AG20443 (cell line): ENCODE measurements around the gene R3HCC1L.
"Not testable (repeated sequence)": the region's sequence is repeated elsewhere in the genome, so short reads cannot be mapped to it uniquely, and the experiment has no call there.

Experiments
- DNase-seq: peaks from one replicate; pipeline ENCODE4 v3.0.0; 2012; ENCODE audit warnings: low spot score, mixed read lengths

R3HCC1L gene

DNA sequence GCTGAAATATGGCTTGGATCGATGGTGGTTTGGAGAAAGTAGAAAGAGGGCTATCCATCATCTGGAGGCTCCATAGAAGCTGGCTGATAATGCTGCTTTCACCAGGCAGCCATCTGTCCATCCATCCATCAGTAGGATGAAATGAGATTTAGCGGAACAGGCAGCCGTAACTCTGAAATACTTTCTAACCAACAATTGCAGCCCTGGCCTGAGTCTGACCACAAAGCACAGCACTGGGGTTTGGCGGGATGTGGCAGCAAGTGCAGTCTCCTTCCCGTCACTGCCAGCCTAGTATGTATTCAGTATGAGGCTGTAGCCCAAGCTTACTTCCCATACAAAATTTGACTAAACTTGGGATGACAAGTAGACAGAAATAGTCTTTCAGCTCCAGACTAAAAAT, 38.0 kb downstream of the R3HCC1L start:
- DNase-seq: peak; percentile 6

DNA sequence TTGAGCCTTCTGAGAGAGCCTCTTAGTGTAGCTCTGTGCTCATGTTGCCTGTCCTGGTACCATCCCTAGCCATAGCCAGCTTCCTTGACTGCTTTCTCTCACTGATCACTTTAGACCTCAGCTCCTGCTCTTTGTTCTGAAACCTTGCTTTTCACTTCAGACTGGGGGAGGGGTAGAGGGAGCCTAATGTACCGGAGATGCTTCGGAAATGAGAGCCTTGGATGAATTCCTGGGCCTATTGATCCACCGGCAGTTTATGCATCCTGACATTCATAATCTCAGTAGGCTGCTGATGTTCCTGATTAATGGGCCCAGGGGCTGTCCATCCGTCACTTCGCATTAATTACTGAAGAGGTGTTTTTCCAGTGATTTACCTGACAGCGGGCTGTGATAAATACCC, 38.8 kb downstream of the R3HCC1L start:
- no peak for DNase-seq

DNA sequence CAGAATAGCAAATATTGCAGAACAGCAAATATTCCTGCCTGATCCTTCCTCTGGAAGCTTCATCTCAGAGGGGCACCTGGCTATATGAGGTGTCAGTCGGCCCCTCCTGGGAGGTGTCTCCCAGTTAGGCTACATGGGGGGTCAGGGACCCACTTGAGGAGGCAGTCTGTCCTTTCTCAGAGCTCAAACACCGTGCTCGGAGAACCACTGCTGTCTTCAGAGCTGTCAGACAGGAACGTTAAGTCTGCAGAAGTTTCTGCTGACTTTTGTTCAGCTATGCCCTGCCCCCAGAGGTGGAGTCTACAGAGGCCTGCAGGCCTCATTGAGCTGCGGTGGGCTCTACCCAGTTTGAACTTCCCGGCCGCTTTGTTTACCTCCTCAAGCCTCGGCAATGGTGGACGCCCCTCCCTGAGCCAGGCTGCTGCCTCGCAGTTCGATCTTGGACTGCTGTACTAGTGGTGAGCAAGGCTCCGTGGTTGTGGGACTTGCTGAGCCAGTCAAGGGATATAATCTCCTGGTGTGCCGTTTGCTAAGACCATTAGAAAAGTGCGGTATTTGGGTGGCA, 48.0 kb downstream of the R3HCC1L start:
- not testable (repeated sequence) for DNase-seq

DNA sequence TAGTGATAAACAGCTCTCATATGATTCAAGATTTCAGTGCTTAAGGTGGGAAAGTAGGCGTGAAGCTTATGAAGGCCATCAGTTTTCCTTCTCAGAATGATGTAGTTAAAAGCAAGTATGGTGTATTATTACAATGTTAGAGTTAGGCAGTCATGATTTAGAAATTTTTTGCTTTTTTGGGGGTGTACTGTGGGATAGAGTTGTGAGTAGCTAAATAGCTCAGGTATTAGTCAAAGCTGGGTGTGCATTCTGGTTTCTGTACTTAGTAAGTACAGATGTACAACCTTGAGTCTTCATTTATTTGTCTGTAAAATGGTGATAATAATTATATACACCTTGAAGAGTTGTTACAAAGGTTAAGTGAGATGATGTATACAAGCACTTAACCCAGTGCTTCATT, 52.2 kb downstream of the R3HCC1L start:
- peak; percentile 10 for DNase-seq

DNA sequence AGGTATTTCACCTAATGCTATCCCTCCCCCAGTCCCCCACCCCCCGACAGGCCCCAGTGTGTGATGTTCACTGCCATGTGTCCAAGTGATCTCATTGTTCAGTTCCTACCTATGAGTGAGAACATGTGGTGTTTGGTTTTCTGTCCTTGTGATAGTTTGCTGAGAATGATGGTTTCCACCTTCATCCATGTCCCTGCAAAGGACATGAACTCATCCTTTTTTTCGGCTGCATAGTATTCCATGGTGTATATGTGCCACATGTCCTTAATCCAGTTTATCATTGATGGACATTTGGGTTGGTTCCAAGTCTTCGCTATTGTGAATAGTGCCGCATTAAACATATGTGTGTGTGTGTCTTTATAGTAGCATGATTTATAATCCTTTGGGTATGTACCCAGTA, 56.3 kb downstream of the R3HCC1L start:
- not testable (repeated sequence) for DNase-seq

DNA sequence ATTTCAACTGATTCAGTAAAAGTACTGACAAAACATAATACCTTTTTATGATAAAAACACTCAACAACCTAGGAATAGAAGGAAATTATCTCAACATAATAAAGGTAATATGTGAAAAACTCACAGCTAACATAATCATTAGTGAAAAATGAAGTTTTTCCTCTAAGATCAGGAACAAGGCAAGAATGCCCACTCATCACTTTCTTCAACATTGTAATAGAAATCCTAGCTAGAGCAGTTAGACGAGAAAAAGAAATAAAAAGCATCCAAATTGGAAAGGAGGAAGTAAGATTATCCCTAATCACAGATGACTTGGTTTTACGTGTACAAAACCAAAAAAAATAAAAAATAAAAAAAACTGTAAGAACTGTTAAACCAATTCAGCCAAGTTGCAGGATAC, 58.6 kb downstream of the R3HCC1L start:
- no peak for DNase-seq

DNA sequence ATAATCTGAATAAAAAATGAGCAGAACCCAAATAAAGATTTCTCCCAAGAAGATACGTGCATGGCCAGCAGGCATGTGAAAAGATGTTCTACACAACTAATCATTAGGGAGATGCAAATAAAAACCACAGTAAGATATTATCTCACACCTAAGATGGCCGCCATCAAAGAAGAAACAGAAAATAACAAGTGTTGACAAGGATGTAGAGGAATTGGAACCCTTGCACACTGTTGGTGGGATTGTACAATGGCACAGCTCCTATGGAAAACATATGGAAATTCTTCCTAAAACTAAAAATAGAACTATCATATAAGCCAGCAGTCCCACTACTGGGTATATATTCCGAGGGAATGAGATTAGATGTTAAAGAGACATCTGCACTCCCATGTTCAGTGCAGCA, 60.2 kb downstream of the R3HCC1L start:
- no peak for DNase-seq

DNA sequence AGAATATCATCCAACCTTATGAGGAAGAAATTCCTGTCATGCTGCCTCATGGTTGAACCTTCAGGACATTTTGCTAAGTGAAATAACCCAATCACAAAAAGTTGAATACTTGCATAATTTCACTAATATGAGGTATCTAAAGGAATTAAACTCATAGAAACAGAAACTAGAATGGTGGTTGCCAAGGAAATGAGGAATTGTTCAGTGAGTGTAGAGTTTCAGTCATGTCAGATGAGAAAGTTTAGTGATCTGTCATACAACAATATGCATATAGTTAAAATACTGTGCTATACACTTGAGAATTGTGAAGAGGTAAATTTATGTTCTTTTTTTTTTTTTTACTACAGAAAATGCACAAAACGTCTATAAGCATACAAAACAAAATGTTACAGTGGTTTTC, 60.7 kb downstream of the R3HCC1L start:
- no peak for DNase-seq

DNA sequence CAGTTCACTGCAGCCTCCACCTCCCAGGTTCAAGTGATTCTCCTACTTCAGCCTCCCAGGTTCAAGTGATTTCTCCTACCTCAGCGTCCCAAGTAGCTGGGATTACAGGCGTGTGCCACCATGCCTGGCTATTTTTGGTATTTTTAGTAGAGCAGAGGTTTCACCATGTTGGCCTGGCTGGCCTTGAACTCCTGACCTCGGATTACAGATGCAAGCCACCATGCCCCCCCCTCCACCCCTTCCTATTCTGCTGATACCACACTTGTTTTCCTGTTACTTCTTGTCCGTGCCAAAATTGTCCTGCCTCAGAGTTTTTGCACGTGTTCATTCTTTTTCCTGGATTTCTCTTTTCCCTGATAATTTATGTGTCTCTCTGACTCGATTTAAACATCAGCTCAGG, 62.5 kb downstream of the R3HCC1L start:
- DNase-seq: no peak

DNA sequence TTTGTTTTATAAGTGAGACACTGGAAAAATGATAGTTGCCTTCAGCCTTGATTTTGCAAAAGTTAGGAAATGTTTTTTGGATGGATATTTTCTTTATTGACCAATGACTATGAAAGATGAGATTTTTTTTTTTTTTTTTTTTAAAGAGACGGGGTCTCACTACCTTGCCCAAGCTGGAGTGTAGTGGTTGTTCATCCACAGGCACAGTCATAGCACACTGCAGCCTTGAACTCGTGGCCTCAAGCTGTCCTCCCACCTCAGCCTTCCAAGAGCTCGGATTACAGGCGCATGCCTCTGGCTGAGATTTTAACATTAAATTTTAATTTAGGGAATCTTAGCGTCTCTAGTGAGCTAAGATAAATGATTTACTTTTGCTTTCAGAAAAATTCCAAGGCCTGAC, 67.3 kb downstream of the R3HCC1L start:
- no peak for DNase-seq

DNA sequence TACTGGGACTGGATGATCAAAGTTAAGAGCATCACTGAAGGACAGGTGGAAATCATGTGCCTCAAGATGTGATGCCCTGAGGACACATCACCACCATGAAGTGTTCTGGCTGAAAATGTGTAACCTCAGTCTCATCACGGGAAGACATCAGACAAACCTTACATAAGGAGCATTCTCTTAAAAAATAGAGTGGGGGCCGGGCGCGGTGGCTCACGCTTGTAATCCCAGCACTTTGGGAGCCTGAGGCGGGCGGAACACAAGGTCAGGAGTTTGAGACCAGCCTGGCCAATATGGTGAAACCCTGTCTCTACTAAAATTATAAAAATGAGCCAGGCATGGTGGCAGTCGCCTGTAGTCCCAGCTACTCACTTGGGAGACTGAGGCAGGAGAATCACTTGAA, 67.9 kb downstream of the R3HCC1L start:
- no peak for DNase-seq

DNA sequence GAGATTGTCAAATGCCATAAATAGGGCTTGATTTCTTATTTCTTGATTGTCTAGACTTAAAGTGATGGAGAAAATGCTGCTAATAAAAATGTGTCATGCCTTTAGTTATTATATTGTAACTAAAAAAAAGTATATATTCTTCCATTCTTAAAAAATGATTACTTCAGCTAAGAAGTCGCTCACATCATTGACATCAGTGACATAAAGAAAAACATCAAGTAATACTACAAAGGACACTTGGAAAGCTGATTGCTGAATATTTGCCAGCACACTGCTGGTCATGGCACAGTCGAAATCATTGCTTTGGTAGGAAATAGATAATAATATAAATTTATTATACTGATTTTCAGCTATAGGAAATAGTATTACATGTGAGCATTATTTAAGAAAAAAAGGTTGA, 70.9 kb downstream of the R3HCC1L start:
- DNase-seq: no peak

DNA sequence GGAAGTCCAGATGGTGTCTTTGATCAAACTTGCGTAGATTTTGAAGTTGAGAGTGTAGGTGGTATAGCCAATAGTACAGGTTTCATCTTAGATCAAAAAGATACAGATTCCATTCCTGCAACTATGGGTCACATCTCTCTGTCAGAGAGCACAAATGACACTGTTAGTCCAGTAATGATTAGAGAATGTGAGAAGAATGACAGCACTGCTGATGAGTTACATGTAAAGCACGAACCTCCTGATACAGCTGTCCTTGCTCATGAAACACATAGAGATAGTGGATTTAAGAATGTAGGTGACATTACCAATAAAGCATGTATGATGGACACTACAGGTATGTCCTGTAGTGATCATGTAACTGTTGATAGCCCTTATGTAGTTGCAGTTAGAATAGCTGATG, 74.5 kb downstream of the R3HCC1L start:
- no peak for DNase-seq

DNA sequence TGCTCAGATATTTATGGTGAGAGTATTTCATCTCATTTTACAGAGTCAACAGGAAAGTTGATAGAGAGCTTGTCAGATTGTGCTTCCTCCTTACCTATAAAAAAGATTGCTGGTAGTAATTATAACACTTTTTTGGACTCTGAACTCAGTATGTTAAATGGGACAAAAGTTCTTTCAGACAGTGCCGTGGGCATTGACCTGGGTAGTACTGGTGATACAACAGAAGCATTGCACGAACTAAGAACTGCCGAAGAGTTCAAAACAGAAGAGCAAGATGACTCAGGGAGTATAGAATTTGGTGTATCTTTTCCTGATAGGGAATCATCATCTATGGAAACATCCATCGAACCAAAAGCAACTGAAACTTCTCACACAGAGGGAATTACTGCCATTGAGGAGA, 75.0 kb downstream of the R3HCC1L start:
- DNase-seq: no peak

DNA sequence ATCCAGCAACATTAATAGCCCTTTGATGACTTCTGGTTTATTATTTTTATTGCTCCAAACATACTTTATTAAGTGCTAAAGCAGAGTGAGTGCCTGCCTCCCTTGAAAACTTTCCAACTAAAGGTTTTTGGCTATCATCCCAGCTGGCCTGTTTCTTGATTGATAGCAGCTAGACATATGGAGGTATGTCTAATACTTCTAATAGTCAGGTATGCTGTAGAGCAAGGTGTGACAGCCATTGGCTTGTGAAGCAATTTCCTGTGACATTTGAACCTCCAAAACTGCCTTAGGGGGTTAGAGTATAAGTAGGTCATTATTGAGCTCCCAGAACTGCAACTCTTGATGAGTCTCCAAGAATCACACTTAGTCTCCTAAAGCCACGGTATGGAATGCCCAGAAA, 77.7 kb downstream of the R3HCC1L start:
- no peak for DNase-seq

DNA sequence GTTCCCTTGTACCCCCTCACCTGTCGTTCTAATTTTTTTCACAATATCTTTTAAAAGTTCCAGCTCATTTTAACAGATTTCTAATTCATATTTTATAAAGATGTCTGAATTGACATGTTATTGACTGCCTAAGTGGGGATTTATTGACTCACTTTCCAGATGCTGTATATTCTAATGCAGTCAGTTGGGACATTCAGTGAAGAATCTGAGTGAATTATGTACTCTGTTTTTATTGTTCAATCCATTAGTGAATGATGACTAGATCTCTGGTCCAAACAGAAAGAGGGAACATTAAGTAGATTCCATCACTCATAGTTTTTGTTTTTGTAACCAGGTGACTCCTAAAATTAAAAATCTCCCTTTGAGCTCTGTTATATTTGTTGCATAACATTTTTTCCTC, 79.3 kb downstream of the R3HCC1L start:
- DNase-seq: no peak

DNA sequence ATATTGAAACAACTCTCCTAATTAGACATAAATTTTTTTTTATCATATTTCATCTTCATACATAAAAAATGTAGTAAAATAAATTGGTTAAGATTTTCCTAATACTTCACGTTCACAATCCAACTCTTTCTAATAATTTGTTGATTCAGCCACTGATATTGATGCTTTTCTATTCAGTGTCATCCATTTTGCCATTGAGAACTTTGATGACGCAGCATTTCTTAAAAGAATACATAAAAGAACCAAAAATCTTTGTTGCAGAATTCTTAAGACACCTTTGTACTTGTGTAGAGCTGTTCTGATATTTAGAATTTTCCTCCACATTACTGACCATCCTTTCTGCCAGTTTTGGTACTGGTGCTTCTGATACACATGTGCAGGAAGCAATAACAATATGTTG, 80.9 kb downstream of the R3HCC1L start:
- no peak for DNase-seq

DNA sequence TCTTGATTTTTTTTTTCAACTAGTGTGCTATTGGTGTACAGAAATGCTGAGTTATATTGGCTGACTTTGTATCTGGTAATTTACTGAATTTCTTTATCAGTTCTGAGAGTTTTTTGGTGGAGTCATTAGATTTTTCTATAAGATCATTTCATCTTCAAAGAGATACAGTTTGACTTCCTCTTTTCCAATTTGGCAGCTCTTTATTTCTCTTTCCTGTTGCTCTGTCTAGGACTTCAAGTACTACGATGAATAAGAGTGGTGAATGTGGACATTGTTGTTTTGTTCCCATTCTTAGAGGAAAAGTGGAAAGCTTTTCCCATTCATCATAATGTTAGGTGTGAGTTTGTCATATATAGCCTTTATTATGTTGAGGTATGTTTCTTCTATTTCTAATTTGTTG, 83.3 kb downstream of the R3HCC1L start:
- DNase-seq: no peak

DNA sequence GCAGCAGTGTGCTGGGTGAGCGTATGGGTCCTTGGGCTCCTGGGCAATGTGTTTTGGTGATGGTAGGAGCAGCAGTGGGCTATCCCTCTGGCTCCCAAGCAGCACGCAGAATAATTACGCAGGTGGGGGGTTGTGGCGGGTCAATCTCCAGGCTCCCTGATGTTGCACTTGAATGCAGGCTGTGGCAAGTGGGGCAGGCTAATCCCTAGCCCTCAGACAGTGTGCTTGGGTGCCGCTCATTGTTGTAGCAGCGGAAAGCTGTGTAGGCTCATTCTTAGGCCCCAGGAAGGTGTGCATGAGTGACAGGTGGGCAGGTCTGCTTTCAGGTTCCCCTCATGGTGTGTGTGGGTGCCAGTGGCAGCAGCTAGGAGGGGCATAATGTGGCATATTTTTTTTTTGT, 89.4 kb downstream of the R3HCC1L start:
- no peak for DNase-seq

DNA sequence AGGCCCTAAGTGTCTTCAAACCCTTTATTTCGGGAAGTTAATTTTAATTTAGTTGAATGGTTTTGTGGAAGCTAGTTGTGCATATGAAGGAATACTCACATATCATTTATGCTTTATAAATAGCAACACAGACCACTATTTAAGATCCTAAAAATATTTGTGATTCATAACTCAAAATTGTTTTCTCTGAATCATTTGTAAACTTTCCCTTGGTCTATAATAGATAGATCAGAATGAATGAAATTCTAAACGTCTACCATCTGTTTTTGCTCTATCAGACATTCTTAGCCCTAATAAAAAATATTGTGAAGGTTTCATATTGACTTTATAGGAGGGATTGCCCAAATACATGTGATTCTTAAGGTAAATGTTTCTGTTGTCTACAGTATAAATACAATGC, 90.1 kb downstream of the R3HCC1L start:
- peak; percentile 29 for DNase-seq

DNA sequence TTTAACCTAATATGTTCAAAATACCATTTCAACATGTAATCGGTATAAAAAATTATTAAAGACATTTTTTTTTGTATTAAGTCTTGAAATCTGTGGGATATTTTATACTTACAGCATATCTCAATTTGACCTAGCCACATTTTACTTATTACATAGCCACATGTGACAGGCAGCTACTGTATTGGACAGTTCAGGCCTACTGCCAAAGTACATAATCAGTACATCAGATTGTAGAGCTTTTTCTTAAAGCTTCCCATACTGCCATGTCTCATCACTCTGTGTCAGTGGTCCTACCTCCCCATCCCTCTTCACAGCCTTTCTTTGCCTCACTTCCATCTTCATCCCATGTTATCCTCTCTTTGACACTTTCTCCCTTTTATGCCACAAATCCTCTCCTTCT, 90.5 kb downstream of the R3HCC1L start:
- no peak for DNase-seq

DNA sequence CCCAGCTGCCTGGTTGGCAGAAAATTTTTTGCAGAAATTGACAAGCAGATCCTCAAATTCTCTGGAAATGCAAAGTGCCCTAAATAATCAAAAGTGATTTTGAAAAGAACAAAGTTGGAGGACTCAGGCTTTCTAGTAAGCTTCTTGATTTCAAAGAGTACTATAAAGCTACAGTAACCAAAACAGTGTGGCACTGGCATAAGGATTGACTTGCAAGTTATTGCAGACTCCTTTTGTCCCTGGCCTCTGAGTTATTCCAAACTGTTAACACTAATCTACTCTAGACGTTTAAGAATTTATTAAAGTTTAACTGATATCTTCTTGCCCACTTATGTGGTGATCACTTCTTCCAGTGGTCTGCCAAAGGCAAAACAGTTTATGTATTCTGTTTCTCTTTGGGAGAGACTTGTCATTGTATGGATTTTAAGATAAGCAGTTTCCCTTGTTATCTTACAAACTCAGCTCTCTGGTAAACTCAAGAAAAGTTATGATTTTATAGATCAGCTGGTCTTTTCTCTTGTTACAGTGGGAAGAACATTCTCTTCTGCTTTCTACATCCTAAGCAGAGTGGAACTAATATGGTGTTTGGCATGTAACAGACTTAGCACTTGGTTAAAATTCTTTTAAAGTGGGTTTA, 92.2 kb downstream of the R3HCC1L start:
- no peak for DNase-seq

DNA sequence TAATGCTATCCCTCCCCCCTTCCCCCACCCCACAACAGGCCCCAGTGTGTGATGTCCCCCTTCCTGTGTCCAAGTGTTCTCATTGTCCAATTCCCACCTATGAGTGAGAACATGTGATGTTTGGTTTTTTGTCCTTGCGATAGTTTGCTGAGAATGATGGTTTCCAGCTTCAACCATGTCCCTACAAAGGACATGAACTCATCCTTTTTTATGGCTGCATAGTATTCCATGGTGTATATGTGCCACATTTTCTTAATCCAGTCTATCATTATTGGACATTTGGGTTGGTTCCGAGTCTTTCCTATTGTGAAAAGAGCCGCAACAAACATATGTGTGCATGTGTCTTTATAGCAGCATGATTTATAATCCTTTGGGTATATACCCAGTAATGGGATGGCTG, 93.3 kb downstream of the R3HCC1L start:
- DNase-seq: not testable (repeated sequence)

DNA sequence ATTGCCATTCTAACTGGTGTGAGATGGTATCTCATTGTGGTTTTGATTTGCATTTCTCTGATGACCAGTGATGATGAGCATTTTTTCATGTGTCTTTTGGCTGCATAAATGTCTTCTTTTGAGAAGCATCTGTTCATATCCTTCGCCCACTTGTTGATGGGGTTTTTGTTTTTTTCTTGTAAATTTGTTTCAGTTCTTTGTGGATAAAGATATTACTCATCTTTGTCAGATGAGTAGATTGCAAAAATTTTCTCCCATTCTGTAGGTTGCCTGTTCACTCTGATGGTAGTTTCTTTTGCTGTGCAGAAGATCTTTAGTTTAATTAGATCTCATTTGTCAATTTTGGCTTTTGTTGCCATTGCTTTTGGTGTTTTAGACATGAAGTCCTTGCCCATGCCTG, 93.8 kb downstream of the R3HCC1L start:
- DNase-seq: not testable (repeated sequence)
